K562 (cell line): ENCODE measurements around the gene FGGY. TPM values are rescaled to one million over a fixed set of nuclear protein-coding genes. Genes with fewer than 3 reads are reported as not detected.

Experiments
- ATAC-seq: fragments of 200-7000 bp; cut with Tn5 transposase; 3 replicates; pipeline ENCODE4 v1.9.1; 2020; ENCODE audit warnings: moderate library complexity
- BruUV-seq: library from RNA; stranded (reverse); fragments of 400-500 nt; replicated peaks from 2 replicates; lab custom pipeline; 2021; lab: Mats Ljungman, UMichigan
- CTCF ChIA-PET: fragments of 300-600 bp; formaldehyde crosslinking; extraction: SDS; loops from one replicate; lab custom pipeline; 2021; ENCODE audit warnings: low intra/inter-chr PET ratio; lab: Yijun Ruan, JAX
- POLR2A ChIA-PET: fragments of 300-600, 350-650 bp; sonication (Branson Sonifier 250); formaldehyde crosslinking; extraction: SDS; loops from one replicate; lab custom pipeline; 2021; ENCODE audit warnings: antibody characterized with exemption, inconsistent platforms; lab: Yijun Ruan, JAX
- DNase-seq, 4 experiments: peaks; one replicate each; pipeline versions ENCODE4 v3.0.0 to v3.0.0-alpha.2; 2011 to 2018; ENCODE audit warnings: low spot score in 3 of 4, mixed read lengths in 3 of 4; ENCODE audit errors: extremely low read depth in 1 of 4
- FAIRE-seq: peaks from 2 replicates; lab custom pipeline; 2011; peaks lifted over from hg19 to GRCh38; lab: Jason Lieb, UNC
- H2AFZ ChIP-seq: 2 replicates; pipeline ENCODE4 v1.6.0; 2011; ENCODE audit warnings: low read depth, low read length, control low read depth, inconsistent platforms
- H3K27ac ChIP-seq: fragments of 200-600 bp; 3 replicates; pipeline ENCODE4 v1.8.0; 2011; ENCODE audit warnings: low read depth, mild to moderate bottlenecking, control low read depth, inconsistent platforms, low read length, moderate library complexity, mixed read lengths; ENCODE audit errors: extremely low read depth
- H3K27me3 ChIP-seq, 2 experiments: fragments of 300-600 bp in 1 of 2; 2 replicates in 1 of 2; 3 replicates in 1 of 2; pipeline versions ENCODE4 v1.6.0 to v1.8.0; 2011; ENCODE audit warnings: inconsistent platforms in 2 of 2, low read length in 2 of 2, mild to moderate bottlenecking in 1 of 2, mixed read lengths in 1 of 2, moderate library complexity in 1 of 2; ENCODE audit not compliant: control insufficient read depth in 2 of 2, insufficient read depth in 2 of 2
- H3K36me3 ChIP-seq: fragments of 300-600 bp; 3 replicates; pipeline ENCODE4 v1.8.0; 2011; ENCODE audit warnings: mild to moderate bottlenecking, low read length, inconsistent platforms; ENCODE audit not compliant: control insufficient read depth, insufficient read depth
- H3K4me1 ChIP-seq, 2 experiments: fragments of 200-600 bp in 1 of 2; replicated peaks in 1 of 2; 2 replicates in 1 of 2; 3 replicates in 1 of 2; pipeline versions ENCODE4 v1.5.1 to v1.8.0; 2011; ENCODE audit warnings: inconsistent platforms in 2 of 2, low read length in 2 of 2, mild to moderate bottlenecking in 1 of 2, mixed read lengths in 1 of 2, moderate library complexity in 1 of 2; ENCODE audit not compliant: control insufficient read depth in 2 of 2, insufficient read depth in 2 of 2
- H3K4me2 ChIP-seq: 2 replicates; pipeline ENCODE4 v1.6.1; 2011; ENCODE audit warnings: low read length, control low read depth, inconsistent platforms, mixed read lengths; ENCODE audit not compliant: insufficient read depth
- H3K4me3 ChIP-seq: fragments of 200-600 bp; sonication (generic), shearing (Covaris generic); 2 replicates; pipeline ENCODE4 v1.5.1; 2016; ENCODE audit warnings: control low read depth, inconsistent platforms
- H3K79me2 ChIP-seq: fragments of 200-600 bp; 3 replicates; pipeline ENCODE4 v1.8.0; 2011; ENCODE audit warnings: low read length, inconsistent platforms; ENCODE audit not compliant: control insufficient read depth, insufficient read depth
- H3K9ac ChIP-seq, 2 experiments: 2 replicates each; pipeline versions ENCODE4 v1.6.0 to v1.6.1; 2011; ENCODE audit warnings: low read depth in 2 of 2, low read length in 2 of 2, control low read depth in 1 of 2, inconsistent platforms in 1 of 2, mild to moderate bottlenecking in 1 of 2, mixed read lengths in 1 of 2; ENCODE audit not compliant: insufficient read depth in 1 of 2
- H3K9me1 ChIP-seq: one replicate; pipeline ENCODE4 v1.6.0; 2011; ENCODE audit warnings: inconsistent platforms, mild to moderate bottlenecking, low read length, moderate library complexity; ENCODE audit not compliant: control insufficient read depth, insufficient read depth
- H3K9me3 ChIP-seq: replicated peaks from 2 replicates; pipeline ENCODE4 v1.5.1; 2011; ENCODE audit warnings: low read depth, low read length, inconsistent platforms; ENCODE audit not compliant: control insufficient read depth, insufficient read depth
- H4K20me1 ChIP-seq: replicated peaks from 2 replicates; pipeline ENCODE4 v1.6.1; 2011; ENCODE audit warnings: low read length, inconsistent platforms, mixed read lengths; ENCODE audit not compliant: control insufficient read depth, insufficient read depth
- ARID1B ChIP-seq: fragments of 450-650 bp; IDR thresholded peaks from 2 replicates; pipeline ENCODE4 v1.6.1; 2016; ENCODE audit warnings: antibody characterized with exemption, mild to moderate bottlenecking, inconsistent platforms
- ATF3 ChIP-seq, 2 experiments: fragments of 450-650 bp in 1 of 2; sonication (generic) in 1 of 2; formaldehyde crosslinking in 1 of 2; IDR thresholded peaks in 1 of 2; conservative IDR thresholded peaks in 1 of 2; 2 replicates each; pipeline versions ENCODE4 v1.6.1 to v1.8.1; 2016 to 2023; ENCODE audit warnings: mild to moderate bottlenecking in 2 of 2, moderate library complexity in 2 of 2, inconsistent platforms in 1 of 2, missing genetic modification reagents in 1 of 2
- ATF7 ChIP-seq: fragments of 450-650 bp; IDR thresholded peaks from 2 replicates; pipeline ENCODE4 v1.7.1; 2014; ENCODE audit warnings: mild to moderate bottlenecking, moderate library complexity
- CHAMP1 ChIP-seq: fragments of 450-650 bp; IDR thresholded peaks from 2 replicates; pipeline ENCODE4 v1.6.1; 2016; ENCODE audit warnings: mild to moderate bottlenecking
- CREB1 ChIP-seq, 2 experiments: sonication (generic) in 1 of 2; formaldehyde crosslinking in 1 of 2; IDR thresholded peaks; 2 replicates each; pipeline versions ENCODE4 v1.6.1 to v1.8.0; 2012 to 2022; ENCODE audit warnings: inconsistent platforms in 1 of 2, mild to moderate bottlenecking in 1 of 2, missing genetic modification reagents in 1 of 2, moderate library complexity in 1 of 2
- EZH2 ChIP-seq: IDR thresholded peaks from 2 replicates; pipeline ENCODE4 v1.6.1; 2012; ENCODE audit warnings: low read depth, mild to moderate bottlenecking, inconsistent platforms, low read length, borderline replicate concordance
- FOSL1 ChIP-seq: fragments of 200-800 bp; sonication (Bioruptor generic); conservative IDR thresholded peaks from 2 replicates; pipeline ENCODE4 v1.6.1; 2016; ENCODE audit warnings: missing genetic modification characterization, missing compliant biosample characterization
- GATAD2A ChIP-seq: fragments of 450-650 bp; IDR thresholded peaks from 2 replicates; pipeline ENCODE4 v1.6.1; 2017
- HIVEP1 ChIP-seq: fragments of 250-450 bp; sonication (Bioruptor Pico); IDR thresholded peaks from 2 replicates; pipeline ENCODE4 v1.4.0; 2020; ENCODE audit warnings: mild to moderate bottlenecking
- ILF3 ChIP-seq: fragments of 450-650 bp; IDR thresholded peaks from 2 replicates; pipeline ENCODE4 v1.6.1; 2018; ENCODE audit warnings: antibody characterized with exemption, mild to moderate bottlenecking, moderate library complexity, borderline replicate concordance
- NCOA1 ChIP-seq: fragments of 450-650 bp; IDR thresholded peaks from 2 replicates; pipeline ENCODE4 v1.6.1; 2016; ENCODE audit warnings: low read depth
- NFIX ChIP-seq: fragments of 250-450 bp; sonication (Bioruptor Pico); IDR thresholded peaks from 2 replicates; pipeline ENCODE4 v1.4.0; 2020; ENCODE audit warnings: low read depth, mild to moderate bottlenecking, moderate library complexity
- RBFOX2 ChIP-seq: fragments of 200-400 bp; formaldehyde crosslinking; IDR thresholded peaks from 2 replicates; pipeline ENCODE4 v1.6.1; 2017; ENCODE audit warnings: low read depth, mild to moderate bottlenecking, low read length, moderate library complexity
- SIRT6 ChIP-seq: IDR thresholded peaks from one replicate; pipeline ENCODE4 v1.6.1; 2012; ENCODE audit warnings: low read depth, mild to moderate bottlenecking, control low read depth, inconsistent platforms, low read length, moderate library complexity
- SMARCA5 ChIP-seq: fragments of 450-650 bp; IDR thresholded peaks from 2 replicates; pipeline ENCODE4 v1.6.1; 2016
- SPI1 ChIP-seq: IDR thresholded peaks from 2 replicates; pipeline ENCODE4 v1.6.1; 2011; ENCODE audit warnings: low read depth, low read length, control low read depth, borderline replicate concordance
- SRSF1 ChIP-seq: fragments of 200-400 bp; formaldehyde crosslinking; IDR thresholded peaks from 2 replicates; pipeline ENCODE4 v1.6.1; 2017; ENCODE audit warnings: mild to moderate bottlenecking, low read depth, low read length, moderate library complexity
- ZNF124 ChIP-seq: sonication (generic); formaldehyde crosslinking; IDR thresholded peaks from 2 replicates; pipeline ENCODE4 v1.8.1; 2022; ENCODE audit warnings: missing genetic modification reagents
- WGBS: fragments of 100-300 bp; shearing (Covaris generic); methylation state at CpG from one replicate; pipeline ENCODE4 v1.1.6; 2016; ENCODE audit warnings: low coverage, mixed read lengths; ENCODE audit not compliant: insufficient coverage; ENCODE audit errors: missing lambda C conversion rate; 5-methylcytosine and 5-hydroxymethylcytosine counted together
- in situ Hi-C: fragments of 300-500 bp; cut with MboI; formaldehyde crosslinking; loops from 4 replicates; pipeline ENCODE4 v1.15.0; 2018; ENCODE audit warnings: inconsistent platforms, mixed read lengths
- intact Hi-C: fragments of 100-400 bp; cut with micrococcal nuclease; formaldehyde crosslinking; loops from 2 replicates; pipeline ENCODE4 v1.14.2; 2022
- polyA plus RNA-seq, 8 experiments: library from polyadenylated mRNA; depleted of rRNA in 4 of 8; stranded (reverse) in 5 of 8; unstranded in 3 of 8; fragments of >200 nt; fragmentation: Nextera tagmentation in 2 of 8; fragmentation: Illumina TruSeq in 1 of 8; extraction: Ambion mirVana in 2 of 8; extraction: Trizol in 1 of 8; gene quantifications; 2 replicates each; pipeline versions ENCODE4 v1.2.1 to v1.2.3, GENCODE V29; 2011 to 2014; ENCODE audit warnings: inconsistent platforms in 1 of 8, missing spikeins in 1 of 8
- total RNA-seq, 7 experiments: library from RNA; depleted of rRNA in 6 of 7; stranded (reverse); fragments of >200 nt in 6 of 7; fragmentation: Illumina TruSeq in 2 of 7; extraction: Trizol in 2 of 7; gene quantifications; 2 replicates each; pipeline versions ENCODE4 v1.2.1 to v1.2.3, GENCODE V29; 2011 to 2021; ENCODE audit warnings: low replicate concordance in 1 of 7

FGGY gene
- total and polyA plus RNA-seq, 9 of the 15 experiments (the other 6 are each of a cell fraction or from before 2014, with no cell fraction given), result 9.7 to 19.2 (median 12.6) TPM

- Histone ChIP-seq H3K36me3 (no peaks in the 10 kb centered on the region), H3K4me1 (no peaks in the 10 kb centered on the region; a peak in 1 of 5 replicates), H3K9me1 (no peaks in the 10 kb centered on the region), H3K4me3 (no peak overlapping the region), H3K4me2 (no peak overlapping the region), H3K27me3 (peaks cover 0 to 7% of the 10 kb centered on the region in 2 experiments; a peak in 2 of 5 replicates), H3K27ac (no peak overlapping the region), H2AFZ (no peak overlapping the region), H3K79me2 (no peaks in the 10 kb centered on the region), H3K9me3 (no peaks in the 10 kb centered on the region), H4K20me1 (no peaks in the 10 kb centered on the region), H3K9ac (no peak overlapping the region)
- FAIRE-seq (no peak), DNase-seq (no peak), ATAC-seq (no peak)
- no peak for TF ChIP-seq ATF3 (IDR thresholded peaks at IDR 0.05)
- no peak for TF ChIP-seq ATF3 (CRISPR knock-in tag; conservative IDR thresholded peaks at IDR 0.05)
- no peak for TF ChIP-seq FOSL1
- no peak for TF ChIP-seq RBFOX2
- no peak for TF ChIP-seq HIVEP1 (CRISPR knock-in tag)
- TF ChIP-seq EZH2, result no peak
- TF ChIP-seq ILF3, result no peak
- no peak for TF ChIP-seq SRSF1
- TF ChIP-seq ARID1B, result no peak
- TF ChIP-seq CREB1 (IDR thresholded peaks at IDR 0.05), result no peak
- TF ChIP-seq CREB1 (CRISPR knock-in tag; IDR thresholded peaks at IDR 0.05), result no peak
- no peak for TF ChIP-seq SIRT6
- TF ChIP-seq SPI1, result no peak
- TF ChIP-seq GATAD2A, result no peak
- TF ChIP-seq SMARCA5, result no peak
- TF ChIP-seq NFIX, result no peak
- no peak for TF ChIP-seq CHAMP1
- no peak for TF ChIP-seq ZNF124
- TF ChIP-seq NCOA1, result no peak
- no peak for TF ChIP-seq ATF7
- WGBS, result 2% methylated on average over 3 of the region's 3 CpGs
- ChIA-PET POLR2A (interaction anchor here (0.8 kb wide), 1 partner anchor 11 kb away, joined by 4 read pairs; no protein-coding TSS in a partner anchor), CTCF (no interaction called here)
- no TSS peak for BruUV-seq
- in situ Hi-C loops, result no loop called here
- intact Hi-C loops, result no loop called here
These were observed 20.4 kb downstream of the FGGY start for GRCh38 chr1:59317343-59317742.
